ENCODE results near the gene PRND.

DNA sequence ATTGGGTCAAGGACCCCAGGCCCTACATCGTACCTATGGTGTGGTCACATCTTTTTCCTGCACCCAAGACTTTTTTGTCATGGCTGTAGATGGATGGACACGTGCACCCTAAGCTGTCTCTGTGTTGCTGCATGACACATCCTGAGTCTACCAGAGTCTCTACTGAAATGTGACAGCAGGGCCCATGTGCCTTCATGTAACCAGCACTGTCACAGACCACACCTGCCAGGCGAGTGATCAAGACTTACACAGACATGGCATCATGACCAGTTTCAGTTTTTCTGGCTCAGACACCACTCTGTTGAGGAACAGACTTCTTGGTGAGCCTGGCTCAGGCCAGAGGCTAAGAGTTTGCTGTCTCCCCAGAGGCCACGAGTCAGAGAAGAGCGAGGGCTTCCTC is 7.6 kb downstream of the PRND start:
- TF ChIP-seq, protein P1, sequence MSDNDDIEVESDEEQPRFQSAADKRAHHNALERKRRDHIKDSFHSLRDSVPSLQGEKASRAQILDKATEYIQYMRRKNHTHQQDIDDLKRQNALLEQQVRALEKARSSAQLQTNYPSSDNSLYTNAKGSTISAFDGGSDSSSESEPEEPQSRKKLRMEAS (IDR thresholded peaks at IDR 0.05; ENCODE audit: low read depth, low read length): no peak
- TF ChIP-seq POLR2A (IDR thresholded peaks at IDR 0.05; ENCODE audit: extremely low read depth, insufficient read length): no peak
